ENCODE results near the gene ZNF445. TPM values are rescaled to one million over a fixed set of nuclear protein-coding genes. Genes with fewer than 3 reads are reported as not detected.
"Not testable (repeated sequence)": the region's sequence is repeated elsewhere in the genome, so short reads cannot be mapped to it uniquely, and the experiment has no call there.

The ZNF445 gene
- total and polyA plus RNA-seq, 2 of the 8 experiments (the other 6 are each of a cell fraction or from before 2014, with no cell fraction given), result 3.3 to 26.3 TPM

- TF ChIP-seq FOSL1 (IDR thresholded peaks at IDR 0.05; ENCODE audit: insufficient read depth, low read depth, low read length) (no peak), SIN3A (conservative IDR thresholded peaks at IDR 0.05 in 1 of 2, IDR thresholded peaks at IDR 0.05 in 1 of 2; ENCODE audit: low read depth in 1 of 2, low read length in 2 of 2) (no peak), GTF2F1 (IDR thresholded peaks at IDR 0.05; ENCODE audit: borderline replicate concordance, low read depth, low read length) (no peak), SAP30 (IDR thresholded peaks at IDR 0.05; ENCODE audit: insufficient read depth, insufficient replicate concordance, low read length) (no peak), SRF (IDR thresholded peaks at IDR 0.05; ENCODE audit: low read depth, low read length) (no peak), JUN (IDR thresholded peaks at IDR 0.05; ENCODE audit: low read depth, low read length) (no peak), NANOG (IDR thresholded peaks at IDR 0.05; ENCODE audit: insufficient read depth, low read depth, low read length, poor library complexity, severe bottlenecking) (no peak), SIRT6 (IDR thresholded peaks at IDR 0.05; ENCODE audit: low read length) (no peak)
These were observed 10.2 kb downstream of the ZNF445 start (continued) for GRCh38 chr3:44467241-44467640.

DNA sequence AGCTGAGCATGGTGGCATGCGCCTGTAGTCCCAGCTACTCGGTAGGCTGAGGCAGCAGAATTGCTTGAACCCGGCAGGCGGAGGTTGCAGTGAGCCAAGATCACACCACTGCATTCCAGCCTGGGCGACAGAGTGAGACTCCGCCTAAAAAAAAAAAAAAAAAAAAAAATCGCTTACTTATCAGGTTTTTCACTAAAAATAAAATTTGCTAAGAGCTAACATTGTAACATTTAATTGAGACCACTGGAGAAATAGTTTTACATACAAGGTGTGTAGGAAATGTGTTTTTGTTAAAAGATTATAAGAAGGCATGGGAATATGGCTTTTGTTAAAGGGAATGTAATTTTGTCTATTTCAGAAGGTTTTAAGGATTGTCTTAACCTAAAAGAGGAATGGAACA, 12.6 kb downstream of the ZNF445 start:
- H3K27ac ChIP-seq (ENCODE audit: low read depth, low read length); H3K18ac ChIP-seq (ENCODE audit: extremely low read depth, low read length); DNase-seq (ENCODE audit: low read depth in 1 of 2, low spot score in 2 of 2); H3K4ac ChIP-seq (replicated peaks; ENCODE audit: insufficient read length, low read depth, low read length); H3K14ac ChIP-seq (ENCODE audit: insufficient read length); H4K8ac ChIP-seq (ENCODE audit: extremely low read depth, insufficient read depth, low read length); H3K4me3 ChIP-seq (ENCODE audit: extremely low read depth in 1 of 4, insufficient read depth in 2 of 4, low read depth in 3 of 4, low read length in 4 of 4); H2BK5ac ChIP-seq (ENCODE audit: low read depth, low read length); H2BK12ac ChIP-seq (ENCODE audit: low read depth, low read length); H4K91ac ChIP-seq (replicated peaks; ENCODE audit: insufficient read length, low read length); H3K56ac ChIP-seq (replicated peaks; ENCODE audit: insufficient read length, low read depth, low read length); H2BK120ac ChIP-seq (replicated peaks; ENCODE audit: low read depth, low read length); H4K5ac ChIP-seq (ENCODE audit: insufficient read length, low read depth, low read length); H3K4me2 ChIP-seq (ENCODE audit: insufficient read depth in 1 of 2, low read depth in 2 of 2, low read length in 2 of 2); H4K20me1 ChIP-seq (replicated peaks in 1 of 2; ENCODE audit: control insufficient read depth in 1 of 2, insufficient read depth in 2 of 2, low read length in 2 of 2); H3K9ac ChIP-seq (replicated peaks in 1 of 4; ENCODE audit: extremely low read depth in 1 of 4, low read depth in 3 of 4, low read length in 3 of 4); H2AK5ac ChIP-seq (ENCODE audit: low read depth, low read length); H3K23me2 ChIP-seq (ENCODE audit: low read depth, low read length); H2BK20ac ChIP-seq (ENCODE audit: low read length); H2AFZ ChIP-seq (ENCODE audit: low read length); CTCF ChIA-PET (ENCODE audit: partially characterized antibody); FAIRE-seq; H3K23ac ChIP-seq (ENCODE audit: insufficient read length); H3K4me1 ChIP-seq (replicated peaks in 1 of 4; ENCODE audit: control insufficient read depth in 3 of 4, insufficient read depth in 4 of 4, low read length in 3 of 4); H2BK15ac ChIP-seq (ENCODE audit: low read length); H3K27me3 ChIP-seq (replicated peaks in 1 of 4; ENCODE audit: control insufficient read depth in 3 of 4, extremely low read depth in 1 of 4, insufficient read depth in 3 of 4, low read length in 3 of 4); H3K79me1 ChIP-seq (ENCODE audit: low read depth, low read length): not testable (repeated sequence)
- WGBS, 2 experiments (ENCODE audit: extremely low coverage in 1 of 2, insufficient coverage in 1 of 2, insufficient read length in 1 of 2, insufficient replicate concordance in 2 of 2, low coverage in 1 of 2, low lambda C conversion rate in 2 of 2, missing lambda C conversion rate in 1 of 2), result 92% methylated on average over 6 of the region's 7 CpGs; no CpG with 5 or more reads in 1 of the 2 experiments
- POLR2A ChIA-PET (ENCODE audit: partially characterized antibody), result interaction anchor here (0.7 kb wide), 1 partner anchor 196 kb away, joined by 3 read pairs; no protein-coding TSS in a partner anchor
- peaks cover 0 to 11% of the 10 kb centered on the region in 2 experiments; a peak in 1 of 4 replicates for H3K79me2 ChIP-seq (ENCODE audit: control insufficient read depth in 1 of 2, insufficient read depth in 2 of 2, low read length in 2 of 2)
- peaks cover 17 to 19% of the 10 kb centered on the region in 2 experiments for H3K9me3 ChIP-seq (ENCODE audit: insufficient read depth in 2 of 2, low read depth in 1 of 2, low read length in 1 of 2)
- peaks cover 0 to 36% (median 17%) of the 10 kb centered on the region in 4 experiments; a peak in 6 of 8 replicates for H3K36me3 ChIP-seq (ENCODE audit: control insufficient read depth in 2 of 4, insufficient read depth in 4 of 4, low read length in 3 of 4)
